ENCODE results near the gene NDUFB7. TPM values are rescaled to one million over a fixed set of nuclear protein-coding genes. Genes with fewer than 3 reads are reported as not detected.
"Not testable (repeated sequence)": the region's sequence is repeated elsewhere in the genome, so short reads cannot be mapped to it uniquely, and the experiment has no call there.

The NDUFB7 gene
- total RNA-seq, 1 donor from 2014 or later: 612 TPM

GRCh38 chr19:14553042-14553938 lies 18.6 kb downstream of the NDUFB7 start:
- intact Hi-C loops (cut with DNase I): no loop called here
- no peak for DNase-seq (ENCODE audit: low spot score in 2 of 2)
- no peaks in the 10 kb centered on the region for H3K27me3 ChIP-seq
- H3K9me3 ChIP-seq: no peaks in the 10 kb centered on the region
- peaks cover 0 to 8% of the 10 kb centered on the region in 2 donors for H3K4me1 ChIP-seq
- peaks cover 0 to 5% of the 10 kb centered on the region in 2 donors for H3K36me3 ChIP-seq
- H3K4me3 ChIP-seq: no peak overlapping the region
- TF ChIP-seq CTCF (IDR thresholded peaks at IDR 0.05): no peak
- H3K27ac ChIP-seq: no peak overlapping the region

- H3K27ac ChIP-seq; H3K4me3 ChIP-seq; DNase-seq (ENCODE audit: low spot score in 2 of 2); H3K27me3 ChIP-seq; H3K9me3 ChIP-seq; H3K4me1 ChIP-seq; H3K36me3 ChIP-seq; intact Hi-C loops (cut with DNase I): not testable (repeated sequence)
Measured at GRCh38 chr19:14552006-14552360, 19.9 kb downstream of the NDUFB7 start.

- H3K4me3 ChIP-seq; H3K4me1 ChIP-seq; H3K9me3 ChIP-seq; H3K27ac ChIP-seq; DNase-seq (ENCODE audit: low spot score in 2 of 2); intact Hi-C loops (cut with DNase I); H3K36me3 ChIP-seq; H3K27me3 ChIP-seq: not testable (repeated sequence)
Measured at GRCh38 chr19:14551134-14552005, 20.5 kb downstream of the NDUFB7 start.

- no peak overlapping the region for H3K27ac ChIP-seq
- DNase-seq (ENCODE audit: low spot score in 2 of 2): no peak
Measured at GRCh38 chr19:14550201-14550754, 21.6 kb downstream of the NDUFB7 start.

GRCh38 chr19:14545716-14546082 lies 26.2 kb downstream of the NDUFB7 start:
- no peaks in the 10 kb centered on the region for H3K9me3 ChIP-seq
- no peaks in the 10 kb centered on the region for H3K4me1 ChIP-seq
- H3K27me3 ChIP-seq: no peaks in the 10 kb centered on the region
- no peak for DNase-seq (ENCODE audit: low spot score in 2 of 2)
- TF ChIP-seq CTCF (IDR thresholded peaks at IDR 0.05): no peak
- no peak overlapping the region for H3K27ac ChIP-seq
- no peak overlapping the region for H3K4me3 ChIP-seq
- intact Hi-C loops (cut with DNase I): no loop called here
- peaks cover 0 to 5% of the 10 kb centered on the region in 2 donors for H3K36me3 ChIP-seq

More at GRCh38 chr19:14550201-14550754, 21.6 kb downstream of the NDUFB7 start:
- Histone ChIP-seq H3K4me3 (no peak overlapping the region), H3K27me3 (no peaks in the 10 kb centered on the region), H3K4me1 (no peaks in the 10 kb centered on the region), H3K9me3 (no peaks in the 10 kb centered on the region), H3K36me3 (peaks cover 0 to 5% of the 10 kb centered on the region in 2 donors)
- no peak for TF ChIP-seq CTCF (IDR thresholded peaks at IDR 0.05)
- intact Hi-C loops (cut with DNase I): no loop called here

- intact Hi-C loops (cut with DNase I): no loop called here
- no peaks in the 10 kb centered on the region for H3K9me3 ChIP-seq
- no peak for DNase-seq (ENCODE audit: low spot score in 2 of 2)
- H3K4me1 ChIP-seq: no peaks in the 10 kb centered on the region
- no peak for TF ChIP-seq CTCF (IDR thresholded peaks at IDR 0.05)
- H3K36me3 ChIP-seq: peaks cover 0 to 5% of the 10 kb centered on the region in 2 donors
- no peak overlapping the region for H3K4me3 ChIP-seq
- no peak overlapping the region for H3K27ac ChIP-seq
- H3K27me3 ChIP-seq: no peaks in the 10 kb centered on the region
Measured at GRCh38 chr19:14544977-14545715, 26.7 kb downstream of the NDUFB7 start.

All from ascending aorta (tissue), 2 donors.